SK-N-MC (cell line): ENCODE data around the gene SLC22A4.

ENCODE experiments used
- DNase-seq: peaks from one replicate; pipeline ENCODE4 v3.0.0-alpha.2; 2011; ENCODE audit warnings: low read depth, low spot score
- H3K27ac ChIP-seq: fragments of 200-600 bp; sonication (generic); 2 replicates; pipeline ENCODE4 v1.5.1; 2016; ENCODE audit warnings: mixed run types
- H3K36me3 ChIP-seq: fragments of 200-600 bp; sonication (generic); 2 replicates; pipeline ENCODE4 v1.6.1; 2017; ENCODE audit warnings: antibody characterized with exemption, low read length, mixed read lengths; ENCODE audit not compliant: insufficient read depth
- H3K4me3 ChIP-seq: fragments of 200-600 bp; sonication (generic); 2 replicates; pipeline ENCODE4 v1.5.1; 2016
- H3K9ac ChIP-seq: fragments of 200-600 bp; sonication (generic); 2 replicates; pipeline ENCODE4 v1.8.0; 2017; ENCODE audit warnings: mixed run types, mixed read lengths; ENCODE audit not compliant: insufficient read length
- H3K9me3 ChIP-seq: fragments of 200-600 bp; sonication (generic); 2 replicates; pipeline ENCODE4 v1.6.1; 2017; ENCODE audit warnings: low read depth, mild to moderate bottlenecking, antibody characterized with exemption, low read length, moderate library complexity, mixed read lengths
- EZH2 ChIP-seq: fragments of 200-600 bp; sonication (generic); IDR thresholded peaks from one replicate; pipeline ENCODE4 v1.6.1; 2017; ENCODE audit warnings: antibody characterized with exemption
- FOXP2 ChIP-seq: optimal IDR thresholded peaks from 2 replicates; pipeline ENCODE3; 2011; ENCODE audit warnings: mild to moderate bottlenecking, moderate library complexity; ENCODE audit not compliant: insufficient read depth; ENCODE audit errors: extremely low read length, control extremely low read depth
- POLR2AphosphoS5 ChIP-seq: IDR thresholded peaks from 2 replicates; pipeline ENCODE4 v1.6.1; 2012; ENCODE audit warnings: mild to moderate bottlenecking, low read depth, low read length, borderline replicate concordance

SLC22A4 gene

DNA sequence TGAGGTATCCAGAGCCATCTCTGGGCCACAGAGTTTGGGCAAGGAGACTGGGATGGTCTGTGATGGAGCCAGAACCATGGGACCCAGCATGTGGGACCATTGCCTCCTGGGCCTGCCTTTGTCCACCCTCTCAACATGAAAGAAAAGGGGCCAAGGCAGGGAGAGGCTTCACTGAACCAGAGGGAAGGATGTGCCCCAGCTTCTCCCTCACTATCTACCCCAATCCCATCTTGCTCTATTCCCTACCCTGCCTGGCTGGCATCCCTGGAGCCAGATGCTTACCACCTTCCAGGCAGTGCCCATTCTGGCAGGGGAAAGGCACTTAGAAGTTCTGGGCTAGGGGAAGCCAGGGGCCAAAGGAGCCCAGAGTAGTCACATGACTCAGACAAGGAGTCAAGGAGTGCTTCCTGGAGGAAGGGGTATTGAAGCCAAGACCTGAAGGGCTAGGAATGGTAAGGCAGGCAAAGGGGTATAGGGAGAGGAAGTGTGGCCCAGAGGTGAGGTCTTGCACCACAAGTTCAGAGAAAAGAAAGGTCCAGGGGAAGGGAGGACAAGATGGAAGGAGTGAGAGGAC lies 26.9 kb upstream of the SLC22A4 start:
- Histone ChIP-seq H3K9me3 (no peaks in the 10 kb centered on the region), H3K27ac (no peak overlapping the region), H3K36me3 (no peaks in the 10 kb centered on the region), H3K9ac (no peak overlapping the region), H3K4me3 (no peak overlapping the region)
- TF ChIP-seq POLR2AphosphoS5 (no peak), EZH2 (no peak), FOXP2 (no peak)
- no peak for DNase-seq

DNA sequence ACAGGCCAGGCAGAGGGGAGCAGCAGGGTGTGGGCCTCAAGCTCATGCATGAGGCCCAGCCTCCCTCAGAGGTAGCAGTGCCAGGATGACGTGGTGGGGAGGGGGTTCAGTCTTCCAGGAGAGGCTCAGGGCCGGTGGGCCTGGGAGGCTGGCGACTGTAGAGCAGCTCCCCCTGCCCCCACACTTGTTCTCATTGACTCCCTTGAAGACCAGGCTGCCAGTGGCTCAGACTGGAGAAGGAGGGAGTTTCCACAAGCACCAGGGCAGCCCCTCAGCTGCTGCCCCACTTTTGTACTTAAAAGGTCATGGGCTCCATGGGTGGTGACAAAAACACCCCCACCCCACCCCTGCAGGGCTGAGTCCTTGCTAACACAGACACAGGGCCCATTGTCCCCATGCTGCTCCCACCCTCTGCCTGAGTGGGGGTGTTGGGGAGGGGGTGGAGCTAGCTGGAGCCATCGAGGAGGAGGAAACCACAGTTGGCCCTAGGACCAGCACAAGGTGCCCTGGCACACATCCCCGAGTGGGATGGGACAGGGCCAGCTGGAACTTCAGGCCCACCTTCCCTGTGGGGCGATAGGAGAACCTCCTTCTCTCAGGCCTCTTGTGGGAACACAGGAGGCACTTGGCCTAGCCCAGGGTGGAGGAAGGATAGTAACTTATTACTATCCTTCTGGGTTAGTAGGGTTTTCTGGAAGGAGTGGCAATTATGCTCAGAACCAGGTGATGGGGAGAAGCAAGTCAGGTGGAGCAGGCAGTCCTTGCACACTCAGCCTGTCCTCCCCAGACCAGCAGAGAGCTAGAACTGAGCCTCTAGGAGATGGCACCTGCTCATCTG lies 26.0 kb upstream of the SLC22A4 start:
- no peak for DNase-seq
- no peaks in the 10 kb centered on the region for H3K36me3 ChIP-seq
- no peak overlapping the region for H3K9ac ChIP-seq
- TF ChIP-seq EZH2 (no peak), FOXP2 (no peak), POLR2AphosphoS5 (no peak)
- no peak overlapping the region for H3K4me3 ChIP-seq
- no peaks in the 10 kb centered on the region for H3K9me3 ChIP-seq
- H3K27ac ChIP-seq: no peak overlapping the region

DNA sequence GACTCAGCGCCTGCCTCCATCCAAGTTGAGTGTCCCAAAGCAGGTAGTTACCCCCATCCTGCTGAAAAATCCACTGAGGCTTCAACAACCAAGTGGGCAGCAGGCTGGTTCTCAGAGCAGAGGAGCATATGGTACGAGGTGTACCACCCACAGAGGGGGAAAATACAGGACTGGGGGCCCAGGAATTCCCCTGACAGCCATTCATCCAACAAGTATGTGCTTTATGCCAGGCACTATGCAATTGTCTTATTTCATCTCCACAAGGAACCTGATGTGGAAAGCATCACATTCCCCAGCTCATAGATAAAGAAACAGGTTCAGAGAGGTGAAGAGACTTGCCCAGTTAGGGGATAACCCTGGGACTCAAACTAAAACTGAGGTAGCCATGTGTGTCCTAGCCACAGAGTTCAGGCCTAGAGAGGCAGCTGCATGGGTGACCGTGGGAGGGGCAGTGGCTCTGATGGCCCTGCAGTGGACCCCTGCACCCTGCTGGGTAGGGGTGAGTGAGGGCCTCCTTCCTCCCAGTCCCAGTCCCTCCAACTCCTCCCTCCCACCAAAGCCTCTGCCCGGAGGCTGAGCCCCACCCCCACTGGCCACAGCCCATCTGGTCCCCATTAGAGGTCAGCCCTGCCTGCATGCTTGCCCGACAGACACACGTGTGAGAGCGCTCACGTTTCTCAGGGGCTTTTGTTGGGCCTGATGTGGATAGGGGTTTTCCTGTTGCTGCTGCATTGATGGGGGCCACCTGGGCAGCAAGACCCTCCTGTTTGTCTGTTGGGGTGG lies 25.2 kb upstream of the SLC22A4 start:
- Histone ChIP-seq H3K4me3 (no peak overlapping the region), H3K36me3 (no peaks in the 10 kb centered on the region), H3K9me3 (no peaks in the 10 kb centered on the region), H3K9ac (no peak overlapping the region), H3K27ac (no peak overlapping the region)
- TF ChIP-seq POLR2AphosphoS5 (no peak), EZH2 (no peak), FOXP2 (no peak)
- no peak for DNase-seq

DNA sequence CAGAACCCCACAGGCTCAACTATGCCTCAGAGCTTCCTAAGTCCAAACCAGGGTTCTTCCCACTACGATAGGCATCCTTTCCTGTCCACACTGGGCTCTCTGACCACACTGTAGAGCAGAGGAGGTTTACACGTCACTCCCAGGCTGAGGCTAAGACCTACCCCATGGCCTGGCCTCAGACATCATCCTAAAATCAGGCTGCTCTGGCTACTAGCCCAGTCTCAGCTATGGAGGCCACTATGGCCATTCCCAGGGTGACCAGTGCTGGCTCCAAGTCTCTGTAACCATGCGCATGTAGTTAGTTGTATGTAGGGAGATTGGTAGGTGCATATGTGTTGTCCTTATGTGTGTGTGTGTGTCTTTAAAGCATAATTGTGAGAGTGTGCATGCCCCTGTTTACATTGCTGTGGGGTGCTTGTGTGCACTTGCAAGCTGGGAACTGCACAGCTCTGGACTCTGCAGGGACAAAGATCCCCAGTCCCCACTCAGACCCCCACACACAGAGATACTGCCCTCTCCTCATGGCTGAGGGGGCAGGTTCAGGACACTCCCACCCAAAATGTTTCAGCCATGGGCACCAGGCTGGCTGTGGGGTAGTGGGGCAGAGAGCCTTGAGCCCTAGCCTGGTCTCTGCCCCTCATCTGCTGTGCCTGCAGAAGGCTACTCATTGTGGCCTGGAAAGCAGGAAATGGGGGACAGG lies 24.4 kb upstream of the SLC22A4 start:
- H3K9ac ChIP-seq: no peak overlapping the region
- TF ChIP-seq POLR2AphosphoS5: no peak
- TF ChIP-seq EZH2: no peak
- no peak overlapping the region for H3K4me3 ChIP-seq
- no peaks in the 10 kb centered on the region for H3K36me3 ChIP-seq
- H3K9me3 ChIP-seq: no peaks in the 10 kb centered on the region
- H3K27ac ChIP-seq: no peak overlapping the region
- no peak for DNase-seq

DNA sequence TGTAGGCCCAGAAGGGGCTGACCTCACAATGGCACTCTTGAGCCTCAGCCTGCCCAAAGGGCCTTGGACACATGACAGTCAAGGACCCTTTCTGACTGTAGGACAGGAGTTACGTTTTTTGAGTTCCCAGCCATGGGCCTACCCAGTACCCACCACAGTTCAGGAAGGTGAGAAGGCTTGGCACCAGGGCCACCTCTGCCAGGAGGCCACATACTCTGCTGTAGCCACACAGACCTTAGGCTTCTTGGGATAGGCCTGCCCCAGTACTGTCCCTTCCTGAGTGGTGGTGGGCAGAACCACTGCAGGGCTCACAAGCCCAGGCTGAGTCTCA lies 23.9 kb upstream of the SLC22A4 start:
- Histone ChIP-seq H3K9me3 (no peaks in the 10 kb centered on the region), H3K4me3 (no peak overlapping the region), H3K36me3 (no peaks in the 10 kb centered on the region), H3K9ac (no peak overlapping the region), H3K27ac (no peak overlapping the region)
- no peak for DNase-seq
- TF ChIP-seq FOXP2 (no peak), POLR2AphosphoS5 (no peak), EZH2 (no peak)

DNA sequence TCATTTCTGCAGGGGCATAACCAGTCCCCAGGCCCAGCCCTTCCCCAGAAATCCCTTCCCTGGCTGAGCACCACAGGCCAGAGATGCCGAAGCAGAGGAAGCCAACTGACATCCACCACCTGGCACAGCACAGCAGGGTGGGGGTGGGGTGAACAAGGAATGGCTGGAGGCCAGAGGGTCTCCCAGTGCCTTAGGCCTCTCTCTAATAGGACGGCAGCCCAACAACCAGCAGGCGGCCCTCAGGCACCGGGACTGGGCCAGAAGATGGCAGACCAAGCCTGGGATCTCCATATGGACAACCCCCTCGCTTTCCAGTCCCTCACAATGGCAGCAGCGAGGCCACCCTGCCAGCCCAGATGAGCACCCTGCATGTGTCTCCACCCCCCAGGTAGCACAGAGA lies 23.5 kb upstream of the SLC22A4 start:
- no peak overlapping the region for H3K27ac ChIP-seq
- no peaks in the 10 kb centered on the region for H3K36me3 ChIP-seq

DNA sequence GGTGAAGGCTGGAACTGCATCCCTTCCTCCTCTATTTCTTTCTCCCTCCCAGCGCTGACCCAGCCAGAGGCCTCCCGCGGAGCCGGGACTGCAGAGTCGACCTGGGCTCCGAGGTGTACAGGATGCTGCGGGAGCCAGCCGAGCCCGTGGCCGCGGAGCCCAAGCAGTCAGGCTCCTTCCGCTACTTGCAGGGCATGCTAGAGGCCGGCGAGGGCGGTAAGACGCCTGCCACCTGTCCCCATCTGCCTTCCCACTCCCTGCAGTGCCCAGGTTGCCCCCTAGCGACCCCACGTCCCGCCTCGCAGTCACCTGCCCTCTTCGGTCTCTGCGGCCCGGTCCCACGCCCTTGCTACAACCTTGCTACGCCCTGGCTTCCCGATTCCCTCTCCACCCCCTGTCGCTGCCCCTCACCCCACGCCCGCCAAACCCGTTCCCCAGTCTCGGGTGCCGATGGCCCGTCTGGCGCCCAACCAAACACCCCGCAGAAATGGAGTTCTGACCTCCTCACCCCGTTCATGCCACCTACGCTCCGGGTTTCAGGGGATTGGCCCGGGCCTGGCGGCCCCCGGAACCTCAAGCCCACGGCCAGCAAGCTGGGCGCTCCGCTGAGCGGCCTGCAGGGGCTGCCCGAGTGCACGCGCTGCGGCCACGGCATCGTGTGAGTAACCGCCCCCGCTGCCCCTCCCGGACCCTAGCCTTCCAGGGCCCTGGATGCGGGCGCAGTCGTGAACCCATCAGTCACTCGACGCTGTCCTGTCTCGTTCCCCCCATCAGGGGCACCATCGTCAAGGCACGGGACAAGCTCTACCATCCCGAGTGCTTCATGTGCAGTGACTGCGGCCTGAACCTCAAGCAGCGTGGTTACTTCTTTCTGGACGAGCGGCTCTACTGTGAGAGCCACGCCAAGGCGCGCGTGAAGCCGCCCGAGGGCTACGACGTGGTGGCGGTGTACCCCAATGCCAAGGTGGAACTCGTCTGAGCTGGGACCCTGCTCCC lies 22.6 kb upstream of the SLC22A4 start:
- TF ChIP-seq EZH2 (no peak), POLR2AphosphoS5 (no peak), FOXP2 (no peak)
- Histone ChIP-seq H3K4me3 (no peak overlapping the region), H3K9me3 (no peaks in the 10 kb centered on the region), H3K27ac (no peak overlapping the region), H3K36me3 (no peaks in the 10 kb centered on the region), H3K9ac (no peak overlapping the region)
- no peak for DNase-seq

More for the DNA sequence above, 23.5 kb upstream of the SLC22A4 start:
- DNase-seq: no peak
- no peaks in the 10 kb centered on the region for H3K9me3 ChIP-seq
- no peak overlapping the region for H3K9ac ChIP-seq
- no peak overlapping the region for H3K4me3 ChIP-seq
- no peak for TF ChIP-seq FOXP2
